ENCODE data around the gene TRIM68.

- TF ChIP-seq EZH2phosphoT487 (conservative IDR thresholded peaks at IDR 0.05; ENCODE audit: low read length) = no peak
- TF ChIP-seq CTCF (IDR thresholded peaks at IDR 0.05; ENCODE audit: insufficient read depth, low read length, poor library complexity, severe bottlenecking) = no peak
Observed at GRCh38 chr11:4636136-4636535, 28.1 kb upstream of the TRIM68 start.
